T47D (cell line): Measurements from ENCODE around the gene VDAC1.
A peak's percentile ranks its signal among the peaks of the same experiment; 100 is the strongest.
"Not testable (repeated sequence)": the region's sequence is repeated elsewhere in the genome, so short reads cannot be mapped to it uniquely, and the experiment has no call there.

Experiments used
- DNase-seq, 2 experiments: peaks; one replicate each; pipeline versions ENCODE4 v3.0.0 to v3.0.0-alpha.2; 2011 to 2012; ENCODE audit warnings: low read depth in 1 of 2, low spot score in 1 of 2
- JUND ChIP-seq: IDR thresholded peaks from 2 replicates; pipeline ENCODE4 v1.6.1; 2012; ENCODE audit warnings: low read depth
- in situ Hi-C: cut with HindIII; loops from 2 replicates; pipeline ENCODE4 v1.10.0; 2016; ENCODE audit warnings: low sequenced_read_pairs, low pct_unique_long_range_greater_than_20kb

The VDAC1 gene

GRCh38 chr5:133950821-133951612, 53.8 kb downstream of the VDAC1 start:
- no peak for DNase-seq
- TF ChIP-seq JUND: no peak
- in situ Hi-C loops: no loop called here

GRCh38 chr5:133948721-133949120, 56.1 kb downstream of the VDAC1 start:
- no peak for DNase-seq
- in situ Hi-C loops: no loop called here
- no peak for TF ChIP-seq JUND

GRCh38 chr5:133947431-133947841, 57.3 kb downstream of the VDAC1 start:
- in situ Hi-C loops: no loop called here
- DNase-seq: no peak
- no peak for TF ChIP-seq JUND

GRCh38 chr5:133945568-133945967, 59.2 kb downstream of the VDAC1 start:
- no peak for DNase-seq
- TF ChIP-seq JUND: no peak
- in situ Hi-C loops: no loop called here

GRCh38 chr5:133944263-133945185, 60.3 kb downstream of the VDAC1 start:
- DNase-seq: peak; percentile 33 to 72
- in situ Hi-C loops: no loop called here
- TF ChIP-seq JUND: no peak

GRCh38 chr5:133943475-133943817, 61.3 kb downstream of the VDAC1 start:
- in situ Hi-C loops: no loop called here
- TF ChIP-seq JUND: no peak
- DNase-seq: no peak

GRCh38 chr5:133942614-133943474, 61.9 kb downstream of the VDAC1 start:
- no peak for TF ChIP-seq JUND
- DNase-seq: peak; percentile 38 to 65
- in situ Hi-C loops: no loop called here

GRCh38 chr5:133941456-133942196, 63.1 kb downstream of the VDAC1 start:
- no peak for DNase-seq
- TF ChIP-seq JUND: no peak
- in situ Hi-C loops: no loop called here

- in situ Hi-C loops: no loop called here
- DNase-seq: no peak
- no peak for TF ChIP-seq JUND
Measured at GRCh38 chr5:133939668-133940067, 65.1 kb downstream of the VDAC1 start.

GRCh38 chr5:133938929-133939328, 65.8 kb downstream of the VDAC1 start:
- in situ Hi-C loops: no loop called here
- DNase-seq: no peak
- TF ChIP-seq JUND: no peak

GRCh38 chr5:133938039-133938821, 66.5 kb downstream of the VDAC1 start:
- no peak for TF ChIP-seq JUND
- peak in 1 of 2 experiments; percentile 55 for DNase-seq
- in situ Hi-C loops: no loop called here

GRCh38 chr5:133937628-133938027, 67.1 kb downstream of the VDAC1 start:
- DNase-seq, in situ Hi-C loops: not testable (repeated sequence)
